ENCODE data around the gene NR5A2. TPM values are rescaled to one million over a fixed set of nuclear protein-coding genes. Genes with fewer than 3 reads are reported as not detected.

NR5A2 gene
- total RNA-seq, 1 donor from 2014 or later: 1.4 TPM

- H3K27ac ChIP-seq: no peak overlapping the region
- H3K27me3 ChIP-seq (ENCODE audit: low read depth): peaks cover 8% of the 10 kb centered on the region
- H3K9me3 ChIP-seq: no peaks in the 10 kb centered on the region
- no peak overlapping the region for H3K4me3 ChIP-seq
- H3K4me1 ChIP-seq: no peaks in the 10 kb centered on the region
- intact Hi-C loops (cut with DNase I): no loop called here
- DNase-seq (no peak), ATAC-seq (no peak)
- no peaks in the 10 kb centered on the region for H3K36me3 ChIP-seq
- no peak for TF ChIP-seq CTCF (IDR thresholded peaks at IDR 0.05)
Measured at GRCh38 chr1:200051620-200052019, 24.1 kb downstream of the NR5A2 start.

GRCh38 chr1:200053091-200053490, 25.6 kb downstream of the NR5A2 start:
- intact Hi-C loops (cut with DNase I): no loop called here
- H3K36me3 ChIP-seq: no peaks in the 10 kb centered on the region
- DNase-seq (no peak), ATAC-seq (no peak)
- H3K9me3 ChIP-seq: no peaks in the 10 kb centered on the region
- H3K27ac ChIP-seq: no peak overlapping the region
- no peaks in the 10 kb centered on the region for H3K27me3 ChIP-seq (ENCODE audit: low read depth)
- no peak for TF ChIP-seq CTCF (IDR thresholded peaks at IDR 0.05)
- no peak overlapping the region for H3K4me3 ChIP-seq
- H3K4me1 ChIP-seq: no peaks in the 10 kb centered on the region

DNA sequence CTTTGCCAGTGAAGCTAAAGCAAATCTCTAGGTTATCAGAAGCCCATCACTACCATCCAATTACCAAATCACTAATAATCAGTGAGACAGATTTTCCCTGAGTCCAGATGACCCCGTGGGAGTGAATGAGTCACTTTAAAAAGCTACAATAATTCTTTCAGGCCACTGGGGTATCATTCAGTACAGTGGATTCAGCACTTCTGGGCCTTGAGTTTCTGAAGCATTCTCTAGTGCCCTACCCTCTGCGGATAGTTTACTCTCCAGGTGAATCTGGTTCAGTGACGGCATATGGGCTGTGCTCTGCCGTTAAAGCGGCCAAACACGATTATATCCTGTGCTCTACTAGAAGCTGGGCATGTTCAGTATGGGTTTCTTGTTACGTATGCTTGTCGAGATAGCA, 26.1 kb downstream of the NR5A2 start:
- ATAC-seq (no peak), DNase-seq (no peak)
- Histone ChIP-seq H3K4me3 (no peak overlapping the region), H3K9me3 (no peaks in the 10 kb centered on the region), H3K4me1 (no peaks in the 10 kb centered on the region), H3K36me3 (no peaks in the 10 kb centered on the region), H3K27ac (no peak overlapping the region), H3K27me3 (ENCODE audit: low read depth) (no peaks in the 10 kb centered on the region)
- no peak for TF ChIP-seq CTCF (IDR thresholded peaks at IDR 0.05)
- intact Hi-C loops (cut with DNase I): no loop called here

GRCh38 chr1:200058341-200058740, 30.8 kb downstream of the NR5A2 start:
- H3K4me3 ChIP-seq: no peak overlapping the region
- no peak for ATAC-seq
- intact Hi-C loops (cut with DNase I): no loop called here
- DNase-seq: no peak
- H3K36me3 ChIP-seq: no peaks in the 10 kb centered on the region
- no peaks in the 10 kb centered on the region for H3K27me3 ChIP-seq (ENCODE audit: low read depth)
- H3K4me1 ChIP-seq: no peaks in the 10 kb centered on the region
- H3K9me3 ChIP-seq: no peaks in the 10 kb centered on the region
- H3K27ac ChIP-seq: no peak overlapping the region
- no peak for TF ChIP-seq CTCF (IDR thresholded peaks at IDR 0.05)

GRCh38 chr1:200062143-200062542, 34.6 kb downstream of the NR5A2 start:
- no peaks in the 10 kb centered on the region for H3K36me3 ChIP-seq
- H3K27me3 ChIP-seq (ENCODE audit: low read depth): no peaks in the 10 kb centered on the region
- no peaks in the 10 kb centered on the region for H3K9me3 ChIP-seq
- no peak overlapping the region for H3K4me3 ChIP-seq
- H3K27ac ChIP-seq: no peak overlapping the region
- DNase-seq (no peak), ATAC-seq (no peak)
- intact Hi-C loops (cut with DNase I): no loop called here
- no peak for TF ChIP-seq CTCF (IDR thresholded peaks at IDR 0.05)
- H3K4me1 ChIP-seq: no peaks in the 10 kb centered on the region
